Mesodermal cell (in vitro differentiated cells): ENCODE measurements around the gene SPIRE2.

Experiments
- H3K27ac ChIP-seq: 2 replicates; pipeline ENCODE4 v1.7.0; 2013; ENCODE audit warnings: mild to moderate bottlenecking, low read depth, low read length, moderate library complexity; ENCODE audit not compliant: severe bottlenecking
- H3K36me3 ChIP-seq: 2 replicates; pipeline ENCODE4 v1.7.1; 2013; ENCODE audit warnings: mild to moderate bottlenecking, low read length, moderate library complexity; ENCODE audit not compliant: control insufficient read depth, insufficient read depth
- H3K4me1 ChIP-seq: one replicate; pipeline ENCODE4 v1.7.1; 2013; ENCODE audit warnings: mild to moderate bottlenecking, low read length; ENCODE audit not compliant: insufficient read depth, control insufficient read depth, poor library complexity, severe bottlenecking
- H3K4me3 ChIP-seq: 2 replicates; pipeline ENCODE4 v1.7.0; 2013; ENCODE audit warnings: low read length, control low read depth, mild to moderate bottlenecking; ENCODE audit not compliant: insufficient read depth, poor library complexity, severe bottlenecking; ENCODE audit errors: extremely low read depth
- H3K9me3 ChIP-seq: 2 replicates; pipeline ENCODE4 v1.7.1; 2013; ENCODE audit warnings: mild to moderate bottlenecking, low read length, moderate library complexity; ENCODE audit not compliant: control insufficient read depth
- WGBS, 2 experiments: methylation state at CpG; one replicate each; pipeline ENCODE4 v1.1.5; 2013; ENCODE audit warnings: missing lambda C conversion rate in 2 of 2; ENCODE audit not compliant: insufficient coverage in 2 of 2; 5-methylcytosine and 5-hydroxymethylcytosine counted together

The SPIRE2 gene

DNA sequence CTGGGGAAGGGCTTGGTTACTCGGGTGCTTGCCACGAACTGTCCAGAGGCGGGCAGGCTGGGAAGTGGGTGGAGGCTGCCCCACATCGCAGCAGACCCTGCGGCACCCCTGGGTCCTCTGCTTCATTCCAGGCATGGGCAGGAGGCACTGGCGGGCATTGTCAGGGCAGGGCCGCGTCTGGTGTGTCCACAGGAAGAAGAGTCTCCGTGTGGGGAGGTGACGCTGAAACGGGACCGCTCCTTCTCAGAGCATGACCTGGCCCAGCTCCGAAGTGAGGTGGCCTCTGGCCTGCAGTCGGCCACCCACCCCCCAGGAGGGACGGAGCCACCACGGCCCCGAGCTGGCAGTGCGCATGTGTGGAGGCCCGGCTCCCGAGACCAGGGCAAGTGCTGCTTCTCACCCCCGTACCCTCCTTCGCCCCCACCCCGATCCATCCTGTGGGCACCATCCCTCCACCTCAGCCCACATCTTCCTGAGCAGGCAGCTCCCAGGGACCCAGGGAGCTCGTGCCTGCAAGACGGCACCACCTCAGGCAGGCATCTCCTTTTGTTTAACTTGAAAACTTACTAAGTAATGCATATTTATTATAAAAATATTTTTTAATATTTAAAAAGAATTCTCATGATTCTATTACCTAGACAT is 30.8 kb downstream of the SPIRE2 start:
- H3K4me3 ChIP-seq: no peak overlapping the region
- H3K9me3 ChIP-seq: no peaks in the 10 kb centered on the region
- H3K27ac ChIP-seq: no peak overlapping the region
- H3K36me3 ChIP-seq: peaks cover 3% of the 10 kb centered on the region
- 94 to 96% methylated on average over 16 to 21 of the region's 25 CpGs for WGBS, 2 experiments
- H3K4me1 ChIP-seq: peaks cover 6% of the 10 kb centered on the region

DNA sequence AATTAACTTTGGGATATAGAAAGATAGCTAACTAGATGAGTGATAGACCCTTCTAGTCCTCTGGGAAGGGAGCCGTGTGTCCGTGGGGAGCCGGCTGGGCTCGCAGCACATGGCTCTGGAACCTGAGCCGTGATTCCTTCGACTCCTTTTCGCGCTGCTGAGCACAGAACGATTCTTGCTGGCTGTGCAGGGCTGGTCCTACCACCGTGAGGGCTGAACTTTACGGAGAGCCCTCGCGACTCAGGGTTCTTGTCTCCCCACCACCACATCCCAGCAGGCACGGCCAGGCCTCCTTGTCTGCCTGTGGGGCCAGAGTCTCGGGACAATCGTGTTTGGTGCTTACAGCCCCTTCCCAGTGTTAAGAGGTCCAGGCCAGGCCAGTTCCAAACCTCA is 31.3 kb downstream of the SPIRE2 start:
- H3K4me3 ChIP-seq: no peak overlapping the region
- peaks cover 3% of the 10 kb centered on the region for H3K36me3 ChIP-seq
- H3K27ac ChIP-seq: no peak overlapping the region
- H3K9me3 ChIP-seq: no peaks in the 10 kb centered on the region
- WGBS, 2 experiments: 86 to 93% methylated on average over 12 to 13 of the region's 16 CpGs
- H3K4me1 ChIP-seq: peaks cover 10% of the 10 kb centered on the region

DNA sequence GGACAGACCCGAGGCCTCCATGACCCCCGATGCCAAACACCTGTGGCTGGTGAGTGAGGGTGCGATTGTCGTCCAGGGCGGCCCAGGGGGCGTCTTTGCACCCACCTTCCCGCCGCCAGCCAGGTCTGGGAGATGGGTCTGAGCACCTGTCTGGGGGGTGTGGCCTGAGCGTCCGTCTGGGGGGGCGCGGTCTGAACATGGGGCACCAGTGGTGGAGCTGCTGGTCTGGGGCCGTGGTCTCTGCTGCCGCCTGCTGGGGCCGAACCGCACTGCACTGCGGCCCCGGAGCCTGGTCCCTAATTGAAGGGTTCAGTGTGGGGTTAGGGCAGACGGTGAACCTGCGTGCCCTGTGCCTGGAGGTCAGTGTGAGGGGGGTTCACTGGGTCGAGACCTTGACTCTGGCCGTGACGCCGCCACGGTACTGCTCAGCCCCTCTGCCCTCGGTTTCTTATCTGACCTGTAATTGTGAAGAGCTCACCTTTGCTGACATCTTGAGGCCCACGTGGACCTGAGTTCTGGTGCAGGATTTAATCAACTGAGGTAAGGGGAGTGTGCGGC is 32.6 kb downstream of the SPIRE2 start:
- 21 to 38% methylated on average over 20 to 22 of the region's 28 CpGs for WGBS, 2 experiments
- H3K4me1 ChIP-seq: peaks cover 10% of the 10 kb centered on the region
- no peaks in the 10 kb centered on the region for H3K9me3 ChIP-seq
- peaks cover 3% of the 10 kb centered on the region for H3K36me3 ChIP-seq
- H3K4me3 ChIP-seq: no peak overlapping the region
- no peak overlapping the region for H3K27ac ChIP-seq

DNA sequence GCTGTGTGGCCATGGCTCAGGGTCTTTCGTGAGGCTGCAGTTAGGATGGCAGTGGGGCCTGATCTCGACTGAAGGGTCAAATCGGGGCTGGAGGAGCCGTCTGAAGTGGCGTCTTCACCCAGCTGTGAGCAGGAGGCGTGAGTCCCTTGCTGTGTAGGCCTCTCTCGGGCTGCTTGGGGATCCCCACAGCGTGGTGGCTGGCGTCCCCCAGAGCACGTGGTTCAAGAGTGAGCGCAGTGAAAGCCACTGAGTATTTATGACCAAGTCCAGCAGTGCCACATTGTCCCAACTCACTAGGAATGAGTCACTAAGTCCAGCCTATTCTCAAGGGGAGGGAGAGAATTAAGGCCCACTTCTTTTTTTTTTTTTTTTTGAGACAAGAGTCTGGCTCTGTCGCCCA is 33.4 kb downstream of the SPIRE2 start:
- H3K4me3 ChIP-seq: no peak overlapping the region
- H3K4me1 ChIP-seq: peaks cover 10% of the 10 kb centered on the region
- no peaks in the 10 kb centered on the region for H3K9me3 ChIP-seq
- peaks cover 3% of the 10 kb centered on the region for H3K36me3 ChIP-seq
- H3K27ac ChIP-seq: no peak overlapping the region
- 90 to 95% methylated on average over 9 to 10 of the region's 12 CpGs for WGBS, 2 experiments

DNA sequence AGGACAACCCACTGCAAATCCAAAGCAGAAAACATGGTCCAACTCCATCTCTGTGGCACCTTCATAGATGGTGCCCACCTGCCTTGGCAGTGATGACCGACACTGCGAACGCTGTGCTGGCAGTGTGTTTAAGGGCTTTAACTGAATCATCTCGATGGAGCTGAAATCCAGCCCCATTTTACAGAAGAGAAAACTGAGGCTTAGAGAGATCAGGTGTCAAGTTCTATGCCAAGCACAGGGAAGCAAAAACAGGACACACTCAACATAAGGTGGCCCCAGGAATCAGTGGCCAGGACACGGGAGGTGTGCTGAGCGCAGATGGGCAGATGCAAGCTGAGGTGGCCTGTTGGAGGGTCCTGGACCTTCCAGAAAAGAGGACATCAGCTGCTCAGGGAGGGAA is 34.5 kb downstream of the SPIRE2 start:
- no peak overlapping the region for H3K4me3 ChIP-seq
- H3K36me3 ChIP-seq: peaks cover 6% of the 10 kb centered on the region
- H3K9me3 ChIP-seq: peaks cover 6% of the 10 kb centered on the region
- WGBS, 2 experiments: 96% methylated on average over 5 to 6 of the region's 6 CpGs
- no peak overlapping the region for H3K27ac ChIP-seq
- peaks cover 10% of the 10 kb centered on the region for H3K4me1 ChIP-seq

DNA sequence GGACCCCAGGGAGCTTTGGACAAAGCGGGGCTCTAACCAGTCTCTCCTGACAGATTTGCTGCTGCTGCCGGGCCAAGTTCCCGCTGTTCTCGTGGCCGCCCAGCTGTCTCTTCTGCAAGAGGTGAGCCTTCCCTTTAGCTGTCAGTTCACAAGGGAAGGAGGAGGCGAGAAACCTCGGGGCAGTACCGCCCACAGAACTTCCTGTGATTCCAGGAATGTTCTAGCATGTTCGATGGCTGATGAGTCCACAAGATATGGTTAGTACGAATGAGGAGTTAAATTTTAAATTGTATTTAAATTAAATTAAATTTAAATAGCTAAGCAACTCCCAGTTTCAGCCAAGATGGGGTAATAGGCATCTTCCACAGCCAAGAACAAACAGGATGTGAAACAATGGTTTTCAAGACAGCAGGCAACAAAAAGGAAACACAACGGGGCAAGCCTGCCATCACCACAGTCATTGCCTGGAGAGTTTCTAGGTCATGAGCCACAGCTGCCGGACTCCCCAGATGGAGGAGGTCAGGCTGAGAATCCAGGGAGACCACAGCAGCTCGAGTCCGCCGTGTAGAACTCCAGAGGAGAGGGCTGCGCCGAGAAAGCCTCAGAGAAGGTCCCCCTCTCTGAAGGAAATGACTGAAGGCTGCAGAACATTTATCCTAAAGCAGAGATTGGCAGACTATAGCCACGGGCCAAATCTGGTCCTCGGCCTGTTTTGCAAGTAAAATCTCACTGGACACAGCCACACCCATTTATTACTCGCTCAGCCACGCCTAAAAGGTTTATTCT is 35.7 kb downstream of the SPIRE2 start:
- 92 to 93% methylated on average over 15 to 19 of the region's 21 CpGs for WGBS, 2 experiments
- Histone ChIP-seq H3K4me1 (peaks cover 10% of the 10 kb centered on the region), H3K27ac (peak overlapping the region; percentile 59), H3K36me3 (peaks cover 6% of the 10 kb centered on the region), H3K4me3 (no peak overlapping the region), H3K9me3 (peaks cover 13% of the 10 kb centered on the region)

DNA sequence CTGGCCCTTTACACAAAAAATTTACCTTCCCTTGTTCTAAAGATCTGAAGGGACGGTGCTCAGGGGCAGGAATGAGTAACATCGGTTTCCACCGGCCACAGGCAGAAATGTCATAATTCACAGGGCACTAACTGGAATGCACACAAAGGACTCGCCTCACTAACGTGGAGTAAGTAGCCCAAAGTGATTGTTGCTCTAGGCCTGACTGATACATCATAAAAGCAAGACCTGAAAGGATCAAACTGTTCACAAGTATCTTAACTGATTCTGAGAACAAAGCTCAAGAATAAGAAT is 36.2 kb downstream of the SPIRE2 start:
- peaks cover 10% of the 10 kb centered on the region for H3K4me1 ChIP-seq
- 96 to 98% methylated on average over 5 of the region's 5 CpGs for WGBS, 2 experiments

DNA sequence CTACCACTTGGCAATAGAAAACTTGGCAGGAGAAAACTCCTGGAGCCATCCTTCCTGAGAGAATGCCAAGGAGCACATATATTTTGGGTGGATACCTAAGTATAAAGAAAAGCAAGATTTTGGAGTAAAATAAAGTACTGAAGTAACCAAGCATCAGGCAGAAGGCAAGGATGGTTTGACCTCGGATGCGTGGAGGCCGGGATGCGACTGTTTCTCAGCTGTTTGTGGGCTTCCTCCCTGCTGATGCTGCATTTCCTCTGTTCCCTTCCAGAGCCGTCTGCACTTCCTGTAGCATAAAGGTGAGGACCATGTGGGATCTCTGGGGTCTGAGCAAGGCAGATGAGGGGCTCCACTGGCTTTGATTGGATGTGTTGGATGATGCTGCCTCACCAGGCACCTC is 39.6 kb downstream of the SPIRE2 start:
- peaks cover 4% of the 10 kb centered on the region for H3K36me3 ChIP-seq
- 98 to 100% methylated on average over 4 of the region's 5 CpGs for WGBS, 2 experiments
- H3K4me3 ChIP-seq: no peak overlapping the region
- no peak overlapping the region for H3K27ac ChIP-seq
- H3K4me1 ChIP-seq: peaks cover 10% of the 10 kb centered on the region
- H3K9me3 ChIP-seq: peaks cover 13% of the 10 kb centered on the region

More for the DNA sequence above, 36.2 kb downstream of the SPIRE2 start:
- Histone ChIP-seq H3K27ac (peak overlapping the region; percentile 59), H3K36me3 (peaks cover 6% of the 10 kb centered on the region), H3K9me3 (peaks cover 13% of the 10 kb centered on the region), H3K4me3 (no peak overlapping the region)

DNA sequence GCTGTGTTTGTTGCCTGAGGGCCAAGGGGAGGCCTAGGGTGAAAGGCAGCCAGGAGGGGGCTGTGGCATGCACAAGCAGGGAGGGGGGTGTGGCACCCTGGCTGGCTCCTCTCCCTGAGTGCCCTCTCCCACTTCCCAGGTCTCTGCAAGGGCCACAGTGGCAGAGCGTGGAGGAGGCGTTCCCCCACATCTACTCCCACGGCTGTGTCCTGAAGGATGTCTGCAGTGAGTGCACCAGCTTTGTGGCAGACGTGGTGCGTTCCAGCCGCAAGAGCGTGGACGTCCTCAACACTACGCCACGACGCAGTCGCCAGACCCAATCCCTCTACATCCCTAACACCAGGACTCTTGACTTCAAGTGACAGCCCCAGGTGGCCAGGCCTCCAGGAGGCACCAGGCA is 41.6 kb downstream of the SPIRE2 start:
- WGBS, 2 experiments: 97 to 98% methylated on average over 9 to 12 of the region's 12 CpGs
- peaks cover 10% of the 10 kb centered on the region for H3K36me3 ChIP-seq

DNA sequence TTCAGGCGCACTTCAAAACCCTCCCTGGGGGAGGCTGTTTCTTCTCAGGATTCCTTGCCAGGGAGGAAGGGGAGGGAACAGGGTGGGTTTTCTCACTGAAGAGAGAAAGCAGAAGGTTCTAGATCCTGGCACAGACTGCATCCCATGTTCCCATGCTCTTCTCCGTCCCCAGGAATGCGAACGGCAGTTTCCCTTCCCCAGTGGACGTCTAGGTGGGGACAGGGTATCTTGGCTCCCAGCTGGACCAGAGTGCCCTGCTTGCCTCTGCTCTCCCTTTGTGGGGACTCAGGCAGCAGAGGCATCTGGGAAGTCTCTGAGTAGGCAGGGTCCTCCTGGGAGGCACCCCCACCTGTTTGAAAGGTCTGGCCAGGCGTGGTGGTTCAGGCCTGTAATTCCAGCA is 42.2 kb downstream of the SPIRE2 start:
- Histone ChIP-seq H3K4me3 (no peak overlapping the region), H3K36me3 (peaks cover 15% of the 10 kb centered on the region), H3K9me3 (peaks cover 13% of the 10 kb centered on the region), H3K27ac (no peak overlapping the region), H3K4me1 (no peaks in the 10 kb centered on the region)
- 94 to 95% methylated on average over 5 of the region's 6 CpGs for WGBS, 2 experiments

More for the DNA sequence above, 41.6 kb downstream of the SPIRE2 start:
- Histone ChIP-seq H3K4me3 (no peak overlapping the region), H3K9me3 (peaks cover 13% of the 10 kb centered on the region), H3K27ac (no peak overlapping the region), H3K4me1 (no peaks in the 10 kb centered on the region)

DNA sequence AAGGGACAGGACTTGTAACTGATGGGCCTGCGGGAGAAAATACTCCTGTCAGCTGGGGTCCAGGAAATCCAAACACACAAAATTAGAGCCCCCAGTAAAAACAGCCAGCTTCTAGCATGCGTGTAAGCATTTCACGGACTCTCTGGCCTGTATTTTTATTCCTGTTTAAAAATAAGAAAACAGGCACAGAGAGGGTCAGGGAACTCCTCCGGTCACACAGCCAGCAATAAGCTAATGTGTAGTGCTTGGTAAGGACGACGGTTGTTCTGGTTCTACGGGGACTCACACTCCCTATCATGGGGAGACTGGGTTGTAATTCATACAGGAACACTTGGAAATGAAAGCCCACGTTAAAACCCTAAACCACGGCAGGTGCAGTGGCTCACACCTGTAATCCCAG is 43.6 kb downstream of the SPIRE2 start:
- WGBS, 2 experiments: 88 to 100% methylated on average over 2 to 8 of the region's 9 CpGs
- no peak overlapping the region for H3K27ac ChIP-seq
- H3K4me1 ChIP-seq: no peaks in the 10 kb centered on the region
- no peak overlapping the region for H3K4me3 ChIP-seq
- peaks cover 26% of the 10 kb centered on the region for H3K36me3 ChIP-seq
- peaks cover 13% of the 10 kb centered on the region for H3K9me3 ChIP-seq
